OCI-LY1 (cell line): ENCODE data around the gene KLRD1.

Source experiments
- EZH2 ChIP-seq: fragments of 200-600 bp; sonication (generic), shearing (Covaris generic); IDR thresholded peaks from 2 replicates; pipeline ENCODE4 v1.8.0; 2017; ENCODE audit warnings: borderline replicate concordance, mixed run types, mild to moderate bottlenecking, antibody characterized with exemption, low read length, moderate library complexity, mixed read lengths
- TF ChIP-seq, protein P1 (sequence below): fragments of 200-600 bp; sonication (generic), shearing (Covaris generic); IDR thresholded peaks from 2 replicates; pipeline ENCODE4 v1.5.1; 2017; ENCODE audit warnings: mild to moderate bottlenecking, antibody characterized with exemption, low read length, moderate library complexity, mixed read lengths

DNA sequence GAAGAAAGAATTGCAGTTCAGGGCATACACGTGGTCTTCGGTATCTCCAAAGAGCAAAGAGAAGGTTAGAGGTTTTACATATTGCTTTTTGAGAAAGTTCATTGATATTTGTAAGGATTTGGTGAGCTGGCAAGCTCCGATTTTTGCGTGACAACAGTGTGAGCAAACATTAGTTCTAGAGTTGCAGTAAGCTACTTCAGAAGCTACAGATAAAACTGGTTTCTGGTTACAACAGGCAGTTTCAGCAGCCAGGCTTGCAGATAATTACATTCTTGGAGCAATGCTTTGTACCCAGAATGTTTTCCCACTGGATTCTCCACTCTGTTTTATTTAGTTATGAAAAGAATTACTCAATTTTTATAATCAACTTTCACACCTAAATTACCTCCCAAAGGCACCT, 54.0 kb downstream of the KLRD1 start:
- TF ChIP-seq, protein P1, sequence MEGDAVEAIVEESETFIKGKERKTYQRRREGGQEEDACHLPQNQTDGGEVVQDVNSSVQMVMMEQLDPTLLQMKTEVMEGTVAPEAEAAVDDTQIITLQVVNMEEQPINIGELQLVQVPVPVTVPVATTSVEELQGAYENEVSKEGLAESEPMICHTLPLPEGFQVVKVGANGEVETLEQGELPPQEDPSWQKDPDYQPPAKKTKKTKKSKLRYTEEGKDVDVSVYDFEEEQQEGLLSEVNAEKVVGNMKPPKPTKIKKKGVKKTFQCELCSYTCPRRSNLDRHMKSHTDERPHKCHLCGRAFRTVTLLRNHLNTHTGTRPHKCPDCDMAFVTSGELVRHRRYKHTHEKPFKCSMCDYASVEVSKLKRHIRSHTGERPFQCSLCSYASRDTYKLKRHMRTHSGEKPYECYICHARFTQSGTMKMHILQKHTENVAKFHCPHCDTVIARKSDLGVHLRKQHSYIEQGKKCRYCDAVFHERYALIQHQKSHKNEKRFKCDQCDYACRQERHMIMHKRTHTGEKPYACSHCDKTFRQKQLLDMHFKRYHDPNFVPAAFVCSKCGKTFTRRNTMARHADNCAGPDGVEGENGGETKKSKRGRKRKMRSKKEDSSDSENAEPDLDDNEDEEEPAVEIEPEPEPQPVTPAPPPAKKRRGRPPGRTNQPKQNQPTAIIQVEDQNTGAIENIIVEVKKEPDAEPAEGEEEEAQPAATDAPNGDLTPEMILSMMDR = no peak
- TF ChIP-seq EZH2 = no peak
